HG03280 (cell line): ENCODE data around the gene HS3ST3A1.

Experiments used
- ATAC-seq: cut with Tn5 transposase; IDR thresholded peaks from one replicate; pipeline ENCODE4 v1.9.1; 2021; ENCODE audit warnings: mild to moderate bottlenecking, moderate library complexity; ENCODE audit not compliant: unreplicated experiment

Gene HS3ST3A1

DNA sequence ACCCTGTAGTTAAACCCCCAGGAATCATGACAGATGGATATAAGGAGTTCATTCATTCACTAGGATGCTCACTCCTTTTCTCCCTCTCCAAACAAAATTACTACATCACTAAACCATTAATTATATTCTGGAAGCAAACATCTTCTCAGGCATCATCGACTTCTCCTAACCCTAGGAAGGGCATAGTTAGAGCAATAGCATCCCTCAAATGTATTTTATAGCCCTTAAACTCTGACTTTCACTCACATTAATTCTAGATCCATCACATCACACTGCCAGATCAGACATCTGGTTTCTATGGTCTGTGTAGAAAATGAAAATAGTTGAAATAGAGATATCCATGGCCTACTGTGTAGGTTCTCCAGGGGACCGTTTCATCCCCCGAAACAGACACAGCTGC is 143.9 kb downstream of the HS3ST3A1 start:
- no peak for ATAC-seq
